ENCODE measurements around the gene KIAA2012. TPM values are rescaled to one million over a fixed set of nuclear protein-coding genes. Genes with fewer than 3 reads are reported as not detected.

The KIAA2012 gene
- total RNA-seq, 1 donor from 2014 or later = not detected

DNA sequence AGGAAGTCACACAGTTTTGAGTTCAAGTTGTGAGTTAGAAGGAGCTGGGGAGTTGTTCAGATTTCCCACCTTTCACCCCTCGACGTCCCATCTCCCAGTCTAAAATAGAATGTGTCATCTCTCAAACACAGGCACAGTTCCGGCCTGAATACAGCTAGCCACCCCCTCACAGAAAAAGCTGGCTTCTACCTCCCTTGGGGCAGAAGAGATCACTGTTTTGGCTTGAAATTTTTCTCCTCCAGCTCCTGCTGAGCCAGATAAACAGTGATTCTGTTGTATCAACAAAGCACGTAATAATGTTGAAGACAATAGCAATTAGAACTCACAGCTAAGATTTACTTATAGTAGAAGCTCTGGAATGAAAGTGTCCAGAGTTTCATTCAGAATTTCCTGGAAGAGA lies 74.7 kb downstream of the KIAA2012 start:
- intact Hi-C loops (cut with micrococcal nuclease) = no loop called here
- Mint-ChIP-seq H3K4me3 (no peak overlapping the region), H3K9me3 (no peaks in the 10 kb centered on the region), H3K27me3 (peaks cover 24% of the 10 kb centered on the region), H3K4me1 (peaks cover 3% of the 10 kb centered on the region), H3K36me3 (ENCODE audit: low read depth) (no peaks in the 10 kb centered on the region), H3K27ac (no peak overlapping the region)
- DNase-seq = no peak

DNA sequence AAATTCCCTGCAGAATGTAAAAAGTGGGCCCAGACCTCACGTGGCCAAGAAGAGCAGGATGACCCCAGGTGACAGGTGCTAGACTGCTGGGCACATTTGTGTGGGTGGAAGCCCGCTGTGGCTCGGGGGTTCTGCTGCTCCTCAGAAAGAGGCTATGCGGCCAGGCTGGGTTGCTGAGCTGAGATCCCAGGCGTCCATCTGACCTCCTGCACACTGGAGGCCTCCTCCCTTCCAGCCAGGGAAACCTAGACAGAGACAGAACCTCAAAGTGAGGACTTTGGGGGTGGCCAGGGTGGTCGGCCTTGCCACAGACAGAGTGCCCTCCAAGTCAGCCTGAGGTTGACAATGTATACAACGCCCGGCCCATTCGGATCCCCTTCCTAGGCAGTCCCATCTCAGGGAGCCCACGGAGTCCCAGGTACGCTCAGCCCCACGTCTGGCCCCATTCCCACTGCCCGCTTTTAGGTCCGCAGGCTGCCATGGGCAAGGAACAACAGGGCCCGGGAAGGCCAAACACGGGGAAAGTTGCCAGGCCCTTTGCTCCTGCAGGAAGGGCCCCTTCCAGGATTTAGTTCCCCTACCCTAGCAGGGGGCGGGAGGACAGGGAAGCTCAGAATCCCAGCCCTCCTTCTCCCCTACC lies 75.6 kb downstream of the KIAA2012 start:
- H3K36me3 Mint-ChIP-seq (ENCODE audit: low read depth) = no peaks in the 10 kb centered on the region
- DNase-seq = no peak
- peaks cover 3% of the 10 kb centered on the region for H3K4me1 Mint-ChIP-seq
- no peaks in the 10 kb centered on the region for H3K9me3 Mint-ChIP-seq
- no peak overlapping the region for H3K27ac Mint-ChIP-seq
- H3K4me3 Mint-ChIP-seq = no peak overlapping the region
- intact Hi-C loops (cut with micrococcal nuclease) = no loop called here
- H3K27me3 Mint-ChIP-seq = peaks cover 28% of the 10 kb centered on the region

DNA sequence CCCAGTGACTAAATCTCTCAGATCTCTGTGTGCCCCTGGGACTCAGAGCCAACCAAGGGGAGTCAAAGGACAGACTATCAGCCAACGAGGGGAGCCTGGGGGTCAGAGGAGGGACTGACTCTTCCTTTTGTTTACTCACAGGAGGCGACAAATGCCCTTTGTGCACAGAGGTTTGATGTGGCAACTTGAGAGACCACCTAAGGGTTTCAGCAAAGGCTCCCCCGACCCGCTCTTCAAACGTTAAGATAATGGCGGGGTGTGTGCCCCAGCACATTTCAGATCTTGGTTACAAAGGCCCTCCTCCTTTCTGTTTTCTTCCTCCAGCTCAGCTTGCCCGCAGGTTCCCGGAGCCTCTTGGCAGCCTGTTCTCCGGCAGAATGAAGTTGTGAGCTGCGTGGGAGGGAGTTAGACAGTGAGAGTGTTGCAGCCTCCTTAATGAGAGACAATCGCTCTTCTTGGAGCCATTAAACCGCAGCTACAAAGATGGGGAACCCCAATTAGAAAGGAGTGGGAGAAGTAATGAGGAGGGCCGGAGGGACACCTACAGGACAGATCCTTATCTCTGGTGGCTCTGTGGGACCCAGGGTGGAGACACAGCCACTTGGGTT lies 76.2 kb downstream of the KIAA2012 start:
- intact Hi-C loops (cut with micrococcal nuclease) = no loop called here
- H3K27ac Mint-ChIP-seq = no peak overlapping the region
- peaks cover 3% of the 10 kb centered on the region for H3K4me1 Mint-ChIP-seq
- H3K9me3 Mint-ChIP-seq = no peaks in the 10 kb centered on the region
- DNase-seq = no peak
- H3K27me3 Mint-ChIP-seq = peaks cover 26% of the 10 kb centered on the region
- H3K4me3 Mint-ChIP-seq = no peak overlapping the region
- H3K36me3 Mint-ChIP-seq (ENCODE audit: low read depth) = no peaks in the 10 kb centered on the region

DNA sequence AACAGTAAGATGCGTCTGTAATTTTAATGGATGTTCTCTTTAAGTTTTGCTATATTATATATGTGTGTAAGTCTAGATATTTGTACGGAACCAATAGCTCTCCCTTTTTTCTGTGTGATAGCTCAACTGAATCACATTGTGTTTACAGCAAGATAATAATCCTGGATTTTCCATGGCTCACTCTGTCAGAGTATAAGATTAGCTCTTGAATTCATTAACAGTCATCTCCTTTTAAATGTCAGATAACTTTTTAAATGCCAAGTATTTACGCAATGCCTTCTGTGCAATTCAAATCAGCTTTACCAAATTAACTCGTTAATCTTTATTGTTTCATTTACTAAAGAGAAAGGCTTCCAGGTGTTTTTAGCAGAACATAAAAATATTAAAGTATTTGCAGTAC lies 76.9 kb downstream of the KIAA2012 start:
- intact Hi-C loops (cut with micrococcal nuclease) = no loop called here
- H3K27ac Mint-ChIP-seq = no peak overlapping the region
- no peak overlapping the region for H3K4me3 Mint-ChIP-seq
- no peaks in the 10 kb centered on the region for H3K4me1 Mint-ChIP-seq
- no peak for DNase-seq
- H3K36me3 Mint-ChIP-seq (ENCODE audit: low read depth) = no peaks in the 10 kb centered on the region
- no peaks in the 10 kb centered on the region for H3K9me3 Mint-ChIP-seq
- H3K27me3 Mint-ChIP-seq = peaks cover 27% of the 10 kb centered on the region

DNA sequence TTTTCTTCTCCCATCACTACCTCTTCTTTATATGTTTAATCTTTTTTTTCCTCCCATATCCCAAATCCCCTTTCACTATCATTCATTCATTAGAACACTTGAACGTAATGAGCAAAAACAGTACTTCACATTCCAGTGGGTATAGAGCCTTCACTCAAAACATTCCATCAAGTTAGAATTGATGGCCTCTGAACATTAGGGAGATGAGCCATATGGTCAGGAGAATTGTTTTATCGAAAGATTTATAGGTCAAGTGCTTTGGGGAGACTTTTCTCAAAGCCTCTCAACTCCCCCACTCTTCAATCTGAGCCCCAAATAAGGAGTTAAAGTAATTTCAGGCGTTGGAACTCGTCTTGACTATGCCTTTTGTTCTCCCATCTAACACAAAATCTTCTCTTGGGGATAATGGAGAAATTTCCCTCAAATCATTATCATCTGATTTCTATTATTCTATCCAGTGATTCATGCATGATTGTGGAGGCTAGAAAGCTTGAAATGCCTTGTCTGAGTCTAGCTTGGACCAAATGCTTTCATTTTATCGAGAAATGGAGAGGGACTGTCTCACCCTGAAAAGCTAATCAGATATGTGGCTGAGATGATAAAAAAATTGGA lies 79.2 kb downstream of the KIAA2012 start:
- H3K4me1 Mint-ChIP-seq = no peaks in the 10 kb centered on the region
- H3K27ac Mint-ChIP-seq = no peak overlapping the region
- no peak for DNase-seq

DNA sequence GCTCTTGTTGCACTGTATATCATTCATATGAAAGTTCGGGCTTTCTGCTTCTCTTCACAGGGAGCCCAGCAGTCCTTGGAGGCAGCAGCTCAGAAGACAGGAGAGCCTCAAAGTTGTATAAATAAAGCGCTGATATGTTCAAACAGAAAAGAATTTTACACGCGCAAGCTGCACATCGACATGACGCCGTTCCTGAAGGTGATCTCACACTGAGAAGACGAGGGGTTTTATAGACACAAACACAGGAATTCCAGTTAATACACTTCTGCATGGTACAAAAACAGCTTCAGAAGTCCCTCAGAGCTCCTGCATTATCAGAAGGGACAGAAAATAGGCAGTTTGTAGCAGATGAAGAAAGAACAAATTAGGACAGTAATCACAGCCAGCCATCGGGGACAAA lies 81.6 kb downstream of the KIAA2012 start:
- no peaks in the 10 kb centered on the region for H3K4me1 Mint-ChIP-seq
- DNase-seq = no peak
- H3K9me3 Mint-ChIP-seq = no peaks in the 10 kb centered on the region
- intact Hi-C loops (cut with micrococcal nuclease) = no loop called here
- no peaks in the 10 kb centered on the region for H3K36me3 Mint-ChIP-seq (ENCODE audit: low read depth)
- peaks cover 34% of the 10 kb centered on the region for H3K27me3 Mint-ChIP-seq
- H3K4me3 Mint-ChIP-seq = no peak overlapping the region
- no peak overlapping the region for H3K27ac Mint-ChIP-seq

More for the DNA sequence above, 79.2 kb downstream of the KIAA2012 start:
- H3K4me3 Mint-ChIP-seq = no peak overlapping the region
- no peaks in the 10 kb centered on the region for H3K9me3 Mint-ChIP-seq
- no peaks in the 10 kb centered on the region for H3K36me3 Mint-ChIP-seq (ENCODE audit: low read depth)
- peaks cover 30% of the 10 kb centered on the region for H3K27me3 Mint-ChIP-seq
- intact Hi-C loops (cut with micrococcal nuclease) = no loop called here

DNA sequence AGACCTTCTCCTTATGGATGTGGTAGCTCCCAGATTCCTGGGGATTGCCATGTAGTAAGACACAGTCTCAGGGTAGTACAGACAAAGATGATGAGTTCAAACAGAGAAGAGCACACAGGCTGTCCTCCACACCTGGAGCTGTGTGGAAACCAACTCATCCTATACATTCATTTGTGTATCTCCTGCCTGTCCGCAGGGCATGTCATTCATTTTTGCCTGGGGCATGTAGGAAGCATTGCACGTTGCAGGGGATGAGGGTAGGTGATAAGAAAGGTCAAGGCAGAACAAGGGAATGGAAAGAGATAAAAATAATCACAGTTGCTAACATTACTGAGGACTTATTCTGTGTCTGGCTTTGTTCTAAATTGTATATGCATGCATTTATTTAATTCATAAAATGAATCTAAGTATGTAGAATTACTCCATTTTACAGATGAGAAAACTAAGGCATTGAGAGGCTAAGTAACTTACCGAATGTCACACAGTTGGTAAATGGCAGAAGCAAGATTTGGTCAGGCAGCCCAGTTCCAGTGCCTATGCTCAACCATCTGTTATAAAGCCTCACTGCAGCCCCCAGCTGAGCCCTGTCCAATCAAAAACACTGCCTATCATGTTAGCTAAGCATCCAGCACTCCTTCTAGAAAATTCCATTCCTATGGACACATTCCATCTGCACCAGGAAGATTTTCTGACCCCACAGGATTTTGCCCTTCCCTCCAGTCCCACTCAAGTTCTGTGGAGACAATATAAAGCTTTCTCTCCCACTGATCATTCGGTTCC lies 84.3 kb downstream of the KIAA2012 start:
- DNase-seq = no peak
- Mint-ChIP-seq H3K9me3 (no peaks in the 10 kb centered on the region), H3K4me3 (no peak overlapping the region), H3K4me1 (peaks cover 4% of the 10 kb centered on the region), H3K36me3 (ENCODE audit: low read depth) (no peaks in the 10 kb centered on the region), H3K27me3 (peaks cover 24% of the 10 kb centered on the region), H3K27ac (no peak overlapping the region)
- intact Hi-C loops (cut with micrococcal nuclease) = no loop called here

DNA sequence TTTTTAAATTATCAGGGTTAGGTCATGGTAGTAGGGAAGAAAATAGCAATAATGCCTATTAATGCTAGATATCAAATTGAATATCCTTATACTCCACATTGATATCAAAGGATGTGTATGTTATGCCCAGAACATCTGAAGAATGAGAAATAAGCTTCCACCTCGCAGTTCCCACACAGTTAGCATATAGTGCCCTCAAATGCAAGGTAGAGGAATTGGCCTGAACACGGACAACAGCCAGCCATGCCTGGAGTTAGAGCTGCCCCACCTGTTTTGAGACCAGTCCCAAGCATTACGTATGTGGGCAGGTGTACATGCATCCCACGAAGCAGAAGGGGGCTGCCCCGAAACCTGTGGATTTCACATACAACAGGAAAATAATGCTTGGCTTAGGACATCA lies 85.7 kb downstream of the KIAA2012 start:
- Mint-ChIP-seq H3K36me3 (ENCODE audit: low read depth) (no peaks in the 10 kb centered on the region), H3K27ac (no peak overlapping the region), H3K4me1 (peaks cover 4% of the 10 kb centered on the region), H3K9me3 (no peaks in the 10 kb centered on the region), H3K4me3 (no peak overlapping the region), H3K27me3 (peaks cover 15% of the 10 kb centered on the region)
- intact Hi-C loops (cut with micrococcal nuclease) = no loop called here
- no peak for DNase-seq

DNA sequence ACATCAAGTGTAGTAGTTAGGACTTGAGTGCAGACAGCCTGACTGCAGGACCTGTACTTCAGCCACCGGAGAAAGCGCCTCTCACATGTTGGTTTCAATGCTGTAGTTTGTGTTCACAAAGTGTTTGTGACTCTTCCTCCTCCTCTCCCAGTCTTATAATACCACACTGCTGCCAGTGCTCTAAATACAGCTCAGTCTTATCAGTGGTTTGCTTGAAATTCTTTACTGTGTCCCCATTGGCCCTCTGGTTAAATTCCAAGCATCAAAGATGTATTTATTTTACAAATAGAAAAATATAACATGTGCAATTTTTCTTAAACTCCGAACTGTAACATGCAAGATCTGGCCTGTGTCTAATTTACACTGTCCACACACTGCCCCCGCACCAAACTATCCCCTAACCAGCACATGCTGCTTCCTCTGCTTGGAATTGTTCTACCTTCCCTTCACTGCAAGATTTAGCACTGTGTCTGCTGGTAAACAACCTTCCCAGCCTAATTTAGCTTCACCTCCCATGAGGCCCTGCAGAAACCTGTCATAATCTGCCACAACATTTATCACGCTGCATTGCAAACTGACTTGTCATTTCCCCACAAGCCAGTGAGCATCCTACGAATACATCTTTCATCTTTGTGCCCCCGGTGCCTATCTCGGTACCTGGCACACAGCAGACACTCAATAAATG lies 88.2 kb downstream of the KIAA2012 start:
- intact Hi-C loops (cut with micrococcal nuclease) = no loop called here
- H3K27me3 Mint-ChIP-seq = peaks cover 7% of the 10 kb centered on the region
- H3K36me3 Mint-ChIP-seq (ENCODE audit: low read depth) = no peaks in the 10 kb centered on the region
- H3K27ac Mint-ChIP-seq = no peak overlapping the region
- peaks cover 4% of the 10 kb centered on the region for H3K4me1 Mint-ChIP-seq
- H3K4me3 Mint-ChIP-seq = no peak overlapping the region
- no peaks in the 10 kb centered on the region for H3K9me3 Mint-ChIP-seq
- DNase-seq = no peak

DNA sequence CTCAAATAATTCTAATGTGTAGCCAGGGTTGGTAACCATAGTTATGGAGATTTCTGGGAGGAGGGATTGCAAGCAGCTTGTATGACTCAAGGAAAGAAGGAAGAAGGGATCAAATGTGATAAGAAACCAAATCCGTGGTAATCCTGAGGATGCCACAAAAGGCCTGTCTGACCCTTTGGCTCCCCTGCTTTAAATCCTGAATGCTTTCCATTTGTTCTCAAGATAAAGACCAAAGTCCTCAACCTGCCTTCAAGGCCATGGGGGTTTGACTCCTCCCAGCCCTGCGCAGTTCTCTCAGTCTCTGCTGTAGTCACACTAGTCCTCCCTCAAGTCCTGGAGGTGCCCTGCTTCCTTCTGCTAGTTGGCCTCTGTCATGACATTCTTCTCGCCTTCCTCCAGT lies 91.4 kb downstream of the KIAA2012 start:
- Mint-ChIP-seq H3K36me3 (ENCODE audit: low read depth) (no peaks in the 10 kb centered on the region), H3K27ac (no peak overlapping the region), H3K9me3 (no peaks in the 10 kb centered on the region), H3K4me1 (peaks cover 4% of the 10 kb centered on the region), H3K27me3 (no peaks in the 10 kb centered on the region), H3K4me3 (no peak overlapping the region)
- DNase-seq = no peak
- intact Hi-C loops (cut with micrococcal nuclease) = no loop called here

DNA sequence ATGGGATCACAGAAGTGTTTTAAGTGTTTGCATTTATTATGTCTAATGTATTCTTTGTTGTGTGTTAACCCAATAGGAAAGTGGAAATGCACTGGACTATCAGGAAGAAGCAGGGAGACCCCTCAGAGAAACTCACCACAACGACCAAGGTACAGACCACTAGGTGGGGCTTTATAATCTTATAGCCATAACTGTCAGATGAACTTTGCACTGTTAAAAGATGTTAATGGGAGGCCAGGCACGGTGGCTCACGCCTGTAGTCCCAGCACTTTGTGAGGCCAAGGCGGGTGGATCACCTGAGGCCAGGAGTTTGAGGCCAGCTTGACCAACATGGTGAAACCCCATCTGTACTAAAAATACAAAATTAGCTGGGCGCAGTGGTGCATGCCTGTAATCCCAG lies 92.2 kb downstream of the KIAA2012 start:
- Mint-ChIP-seq H3K4me3 (no peak overlapping the region), H3K27ac (no peak overlapping the region), H3K27me3 (no peaks in the 10 kb centered on the region), H3K36me3 (ENCODE audit: low read depth) (no peaks in the 10 kb centered on the region), H3K9me3 (no peaks in the 10 kb centered on the region), H3K4me1 (peaks cover 4% of the 10 kb centered on the region)
- no peak for DNase-seq
- intact Hi-C loops (cut with micrococcal nuclease) = no loop called here

DNA sequence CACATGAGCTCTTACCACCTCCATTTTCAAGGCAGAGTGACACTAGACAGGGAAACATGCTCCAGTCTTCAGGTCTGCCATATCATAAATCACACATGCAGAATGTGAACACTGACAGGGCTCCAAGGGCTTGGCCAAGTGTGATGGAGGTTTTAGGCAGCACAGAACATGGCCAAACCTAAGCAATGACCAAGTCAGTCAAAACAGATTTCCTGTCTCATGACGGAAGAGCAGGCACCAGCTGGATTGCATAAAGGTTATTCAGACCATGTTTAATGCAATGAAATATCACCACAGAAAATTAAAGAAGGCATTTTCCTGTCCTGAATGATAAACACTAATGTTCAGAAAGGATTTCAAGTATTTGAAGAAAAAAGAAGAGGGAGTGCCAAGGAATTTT lies 92.9 kb downstream of the KIAA2012 start:
- H3K4me3 Mint-ChIP-seq = no peak overlapping the region
- intact Hi-C loops (cut with micrococcal nuclease) = no loop called here
- no peak for DNase-seq
- no peak overlapping the region for H3K27ac Mint-ChIP-seq
- H3K9me3 Mint-ChIP-seq = no peaks in the 10 kb centered on the region
- peaks cover 2% of the 10 kb centered on the region for H3K27me3 Mint-ChIP-seq
- no peaks in the 10 kb centered on the region for H3K36me3 Mint-ChIP-seq (ENCODE audit: low read depth)
- H3K4me1 Mint-ChIP-seq = peaks cover 6% of the 10 kb centered on the region

DNA sequence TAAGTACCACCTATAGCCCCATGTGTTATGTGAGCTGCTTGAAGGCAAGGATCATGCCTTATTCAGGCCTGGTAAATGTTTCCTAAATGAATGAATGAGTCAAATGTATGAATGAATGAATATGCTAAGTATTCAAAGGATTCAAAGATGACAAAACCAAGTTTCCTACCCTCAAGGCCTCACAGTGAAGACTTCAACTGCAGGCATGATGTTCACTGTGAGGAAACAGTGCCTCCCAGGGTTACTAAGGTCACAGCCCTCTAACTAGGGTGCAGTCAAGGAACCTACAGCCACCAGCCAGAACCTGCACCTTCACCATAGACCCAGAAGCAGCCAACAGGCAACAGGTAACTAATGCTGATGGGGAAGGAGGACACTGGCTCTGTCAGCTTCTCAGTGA lies 96.1 kb downstream of the KIAA2012 start:
- no peak for DNase-seq
- H3K36me3 Mint-ChIP-seq (ENCODE audit: low read depth) = no peaks in the 10 kb centered on the region
- H3K27me3 Mint-ChIP-seq = peaks cover 4% of the 10 kb centered on the region
- H3K9me3 Mint-ChIP-seq = no peaks in the 10 kb centered on the region
- no peak overlapping the region for H3K4me3 Mint-ChIP-seq
- H3K4me1 Mint-ChIP-seq = peaks cover 21% of the 10 kb centered on the region
- no peak overlapping the region for H3K27ac Mint-ChIP-seq
- intact Hi-C loops (cut with micrococcal nuclease) = no loop called here

Measured in activated CD4-positive, alpha-beta T cell treated with anti-CD3 and anti-CD28 coated beads, Interleukin-2, amount 10 ng/mL, durations not matched to agents 24 days and 14 days (primary cell).